RPMI7951 (cell line): ENCODE results near the gene COP1. TPM values are rescaled to one million over a fixed set of nuclear protein-coding genes. Genes with fewer than 3 reads are reported as not detected.
"Not testable (repeated sequence)": the region's sequence is repeated elsewhere in the genome, so short reads cannot be mapped to it uniquely, and the experiment has no call there.

ENCODE experiments used
- DNase-seq: peaks from one replicate; pipeline ENCODE4 v3.0.0-alpha.2; 2012; ENCODE audit warnings: low read depth
- total RNA-seq: library from RNA; depleted of rRNA; stranded (reverse); fragments of >200 nt; shearing (Covaris generic); gene quantifications from 2 replicates; pipeline ENCODE4 v1.2.3, GENCODE V29; 2014; rRNA removed

Gene COP1
- total RNA-seq = 26.7 and 32.2 TPM in 2 replicates

DNA sequence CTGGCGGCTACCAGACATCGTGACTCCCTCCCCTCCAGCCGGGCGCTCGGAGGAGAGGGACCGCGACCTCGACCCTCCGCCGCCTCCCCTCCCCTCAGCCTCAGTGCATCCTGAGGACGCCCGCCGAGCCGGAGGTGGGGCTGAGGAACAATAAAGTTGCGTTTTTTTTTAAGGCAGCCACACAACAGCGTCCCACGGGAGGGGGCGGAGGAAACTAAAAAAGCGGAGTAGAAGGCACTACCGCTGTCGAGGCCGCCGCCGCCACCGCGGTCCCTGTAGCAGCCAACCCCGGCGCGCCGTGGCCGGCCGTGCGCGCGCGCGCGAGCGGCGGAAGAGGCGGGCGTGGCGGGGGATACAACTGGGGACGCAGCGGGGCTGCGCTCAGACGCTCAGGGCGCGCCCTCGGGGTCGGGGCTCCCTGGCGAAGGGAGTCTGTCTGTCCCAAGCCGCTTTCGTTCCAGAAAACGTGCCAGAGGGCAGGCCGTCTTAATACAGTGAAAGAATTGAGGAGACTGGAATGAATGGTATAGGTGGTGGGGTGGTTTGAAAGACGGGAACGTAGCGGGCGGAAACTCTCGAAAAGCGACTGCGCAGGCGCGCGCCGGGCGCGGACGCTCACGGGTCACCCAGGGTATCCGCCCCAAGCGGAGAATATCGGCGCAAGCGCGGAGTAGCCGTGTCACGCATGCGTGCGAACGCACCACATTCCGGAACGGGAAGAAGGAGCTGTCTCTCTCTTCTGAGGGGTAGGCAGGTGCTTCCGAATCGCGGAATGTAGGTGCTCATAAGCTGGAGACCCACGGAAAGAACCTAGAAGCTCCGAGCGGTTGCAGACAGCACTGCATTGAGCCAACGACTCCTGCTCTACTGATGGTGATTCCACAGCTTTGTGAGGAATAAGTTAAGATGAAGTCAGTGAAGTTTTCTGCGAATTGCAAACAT lies at the start of gene COP1:
COP1 (minus strand) TSS at position 326 of the 942 bp plus-strand sequence; CDS start at position 18, 308 bp downstream.
- DNase-seq = peak; percentile 91

DNA sequence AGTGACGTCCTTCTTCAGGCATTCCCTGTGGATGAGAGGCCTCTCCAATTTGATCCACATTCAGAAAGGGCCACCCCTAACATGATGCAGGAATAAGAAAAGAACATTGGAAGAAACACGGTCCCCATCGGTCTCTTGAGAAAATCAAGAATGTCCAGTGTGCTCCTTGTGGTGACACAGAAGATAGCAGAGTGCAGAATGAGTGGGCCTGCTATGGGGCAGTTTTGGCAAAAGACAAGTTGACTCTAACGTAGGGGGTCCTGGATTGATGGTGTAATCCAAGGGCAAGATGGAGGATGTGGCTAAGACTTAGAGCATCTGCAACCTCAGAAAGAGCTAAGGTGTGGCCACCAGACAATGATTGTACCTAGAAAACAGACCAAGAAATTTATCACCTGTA lies 45.1 kb upstream of the COP1 start:
- no peak for DNase-seq

DNA sequence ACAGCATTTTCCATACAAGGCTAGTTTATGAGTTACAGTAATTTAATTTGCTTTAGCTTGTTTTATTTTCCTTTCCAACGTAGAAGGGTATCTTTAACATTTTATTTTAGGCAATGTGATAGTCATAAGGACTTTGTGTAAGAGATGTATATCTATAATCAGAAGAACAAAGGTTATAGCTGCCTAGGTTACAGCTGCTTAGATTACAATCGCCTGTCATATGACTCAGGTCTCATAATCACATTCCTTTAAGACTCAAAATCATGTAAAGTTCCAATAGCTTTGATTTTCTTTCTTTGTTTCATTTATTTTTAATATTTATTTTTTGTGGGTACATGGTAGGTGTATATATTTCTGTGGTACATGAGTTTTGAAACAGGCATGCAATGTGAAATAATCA lies 37.8 kb upstream of the COP1 start:
- no peak for DNase-seq

DNA sequence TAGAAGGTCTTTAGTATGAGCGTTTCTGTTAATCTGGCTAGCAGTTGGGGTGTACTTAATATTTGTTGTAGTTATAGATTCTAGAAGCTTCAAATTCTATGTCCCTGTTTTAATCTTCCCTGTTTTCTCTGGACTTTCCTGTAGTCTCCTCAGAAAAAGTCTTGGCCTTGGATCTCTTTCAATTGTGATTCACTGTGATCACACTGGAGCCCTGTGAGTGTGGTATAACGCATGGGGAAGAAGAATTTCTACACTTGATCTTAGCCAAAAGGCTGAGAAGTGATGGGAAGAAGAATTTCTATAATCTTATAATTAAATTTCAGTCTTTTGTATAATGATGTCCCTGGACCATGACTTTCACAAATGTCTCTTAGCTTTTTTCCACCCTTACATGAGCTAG lies 36.7 kb upstream of the COP1 start:
- no peak for DNase-seq

GRCh38 chr1:176241385-176242015 lies 34.4 kb upstream of the COP1 start:
- peak; percentile 56 for DNase-seq

- DNase-seq = not testable (repeated sequence)
Observed at GRCh38 chr1:176233657-176234056, 26.6 kb upstream of the COP1 start.

DNA sequence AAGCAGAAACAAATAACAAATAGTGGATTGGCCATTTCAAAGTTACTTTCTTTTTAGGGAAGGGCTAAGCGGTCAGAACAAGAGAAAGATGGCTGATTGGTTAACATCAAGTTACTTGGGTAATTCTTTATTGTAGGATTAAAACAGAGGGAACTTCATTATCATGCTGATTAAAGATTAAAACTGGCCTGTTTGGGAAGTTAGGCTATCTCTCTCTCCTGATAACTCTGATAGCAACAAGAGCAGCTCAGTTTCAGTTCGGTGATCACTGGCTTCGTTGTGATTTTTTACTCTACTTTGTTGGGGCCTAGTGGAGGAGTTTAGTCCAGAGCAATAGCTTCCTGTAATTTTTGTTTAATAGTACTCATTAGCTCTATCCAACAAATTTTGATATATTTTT lies 20.5 kb upstream of the COP1 start:
- DNase-seq = no peak

DNA sequence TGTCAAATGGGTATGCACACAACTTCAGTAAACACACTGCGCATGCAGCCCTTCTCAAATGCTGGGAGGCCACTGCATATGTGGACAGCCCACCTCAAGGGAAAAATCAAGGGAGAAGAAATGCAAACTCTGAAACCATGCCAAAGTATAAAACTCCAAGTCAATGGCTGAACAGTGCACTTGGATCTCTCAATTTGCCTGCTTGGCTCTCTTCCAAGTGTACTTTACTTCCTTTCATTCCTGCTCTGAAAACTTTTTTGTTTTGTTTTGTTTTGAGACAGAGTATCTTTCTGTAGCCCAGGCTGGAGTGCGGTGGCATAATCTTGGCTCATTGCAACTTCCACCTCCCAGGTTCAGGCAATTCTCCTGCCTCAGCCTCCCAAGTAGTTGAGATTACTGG lies 18.8 kb upstream of the COP1 start:
- DNase-seq = no peak

- DNase-seq = no peak
Observed at GRCh38 chr1:176225479-176225875, 18.4 kb upstream of the COP1 start.

DNA sequence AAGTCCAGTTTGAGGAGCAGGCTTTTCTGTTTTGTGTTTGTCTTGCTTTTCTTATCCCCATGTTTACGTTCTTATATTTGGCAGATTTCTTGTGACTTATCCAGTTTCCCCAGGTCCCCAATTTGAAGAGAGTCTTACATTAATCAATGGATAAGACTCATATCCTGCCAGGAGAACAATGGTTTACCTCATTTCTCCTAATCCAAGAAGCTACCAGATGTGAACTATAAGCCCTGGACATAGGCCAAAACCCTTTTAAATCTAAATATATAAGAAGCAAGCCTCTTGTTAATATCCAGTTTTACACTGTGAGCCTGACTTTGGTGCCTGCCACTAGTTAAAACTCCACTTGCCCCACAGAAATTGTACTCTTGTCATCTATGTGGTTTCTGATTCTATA lies 15.1 kb upstream of the COP1 start:
- no peak for DNase-seq

GRCh38 chr1:176220100-176220689 lies 13.1 kb upstream of the COP1 start:
- no peak for DNase-seq

- no peak for DNase-seq
Observed at GRCh38 chr1:176217461-176218099, 10.5 kb upstream of the COP1 start.

GRCh38 chr1:176216031-176216430 lies 8.9 kb upstream of the COP1 start:
- no peak for DNase-seq

GRCh38 chr1:176211396-176212165 lies 4.5 kb upstream of the COP1 start:
- DNase-seq = no peak

DNA sequence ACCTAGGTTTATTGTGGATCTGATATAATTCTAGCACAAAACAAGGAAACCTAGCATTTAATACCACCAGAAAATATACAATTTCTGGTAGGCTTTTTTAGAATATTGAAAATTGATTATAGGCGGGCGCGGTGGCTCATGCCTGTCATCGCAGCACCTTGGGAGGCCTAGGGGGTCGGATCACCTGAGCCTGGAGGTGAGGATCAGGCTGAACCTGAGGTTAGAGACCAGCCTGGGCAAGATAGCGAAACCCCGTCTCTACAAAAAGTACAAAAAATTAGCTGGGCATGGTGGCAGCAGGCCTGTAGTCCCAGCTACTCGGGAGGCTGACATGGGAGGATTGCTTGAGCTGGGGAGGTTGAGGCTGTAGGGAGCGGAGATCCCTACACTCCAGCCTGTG lies 948 bp upstream of the COP1 start:
- DNase-seq = no peak

DNA sequence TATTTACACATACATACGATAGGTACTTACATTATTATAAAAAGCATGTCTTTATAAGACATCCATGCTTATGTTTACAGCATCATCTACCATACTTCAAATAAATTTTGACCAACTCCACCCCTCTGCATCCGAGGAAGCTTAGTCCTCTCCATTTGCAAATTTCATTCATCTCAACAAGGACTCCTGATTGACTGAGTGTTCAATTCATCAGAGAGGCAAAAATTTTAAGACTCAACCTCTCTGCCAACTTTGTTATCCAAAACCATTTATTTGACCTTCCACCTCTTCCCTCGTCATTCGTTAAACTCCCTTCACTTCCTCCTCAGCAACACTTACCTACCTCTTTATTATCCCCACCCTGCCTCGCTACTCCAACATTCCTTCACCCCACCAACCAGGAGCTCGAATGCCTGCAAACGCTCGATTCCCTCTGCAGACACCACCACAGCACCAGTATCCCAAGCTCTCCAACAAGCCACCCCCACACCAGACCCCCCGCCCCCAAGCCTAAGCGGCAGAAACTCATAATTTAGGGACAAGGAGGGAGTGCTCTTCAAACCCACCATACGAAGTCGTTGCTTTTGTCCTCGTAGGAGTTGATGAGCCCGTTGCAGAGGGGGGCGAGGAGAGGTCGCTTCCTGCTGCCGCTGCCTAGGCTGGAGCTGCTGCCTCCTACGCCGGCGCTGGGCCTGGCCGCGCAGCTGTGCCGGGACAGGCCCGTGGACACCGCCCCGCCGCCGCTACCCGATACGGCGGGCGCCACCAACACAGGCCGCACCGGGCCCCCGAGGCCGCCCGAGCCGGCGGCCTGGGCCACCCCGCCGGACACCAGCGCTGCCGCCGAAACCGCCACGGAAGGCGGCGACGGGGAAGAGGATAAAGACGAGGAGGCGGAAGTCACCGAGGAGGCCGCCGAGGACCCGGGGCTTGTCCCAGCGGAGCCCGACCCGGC lies 803 bp downstream of the COP1 start:
- DNase-seq = peak; percentile 49

DNA sequence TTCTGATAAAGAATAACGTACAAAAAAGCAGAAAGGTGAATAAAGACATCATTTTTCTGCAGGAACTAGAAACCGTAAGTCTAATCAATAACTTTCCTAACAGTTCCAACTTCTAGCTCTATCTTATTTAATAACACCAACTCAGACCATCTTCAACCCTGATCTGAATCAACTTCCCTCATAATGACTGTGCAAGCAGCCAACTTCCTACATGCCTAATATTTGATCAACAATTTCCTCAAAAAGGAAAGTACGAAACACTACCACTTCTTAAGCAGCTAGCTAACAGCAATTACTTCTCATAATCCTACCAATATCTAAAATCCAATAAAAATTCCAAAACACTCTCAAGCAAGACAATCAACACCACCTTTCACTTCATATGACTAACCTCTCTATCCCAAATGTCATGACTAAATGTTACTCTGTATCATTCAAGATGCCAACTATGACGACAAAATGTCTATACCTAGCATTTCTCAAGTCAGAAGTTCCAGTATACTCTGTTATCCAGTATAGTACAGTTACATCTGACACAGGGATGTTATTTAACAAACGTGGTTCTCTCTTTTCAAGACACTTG lies 1.7 kb downstream of the COP1 start:
- DNase-seq = no peak

DNA sequence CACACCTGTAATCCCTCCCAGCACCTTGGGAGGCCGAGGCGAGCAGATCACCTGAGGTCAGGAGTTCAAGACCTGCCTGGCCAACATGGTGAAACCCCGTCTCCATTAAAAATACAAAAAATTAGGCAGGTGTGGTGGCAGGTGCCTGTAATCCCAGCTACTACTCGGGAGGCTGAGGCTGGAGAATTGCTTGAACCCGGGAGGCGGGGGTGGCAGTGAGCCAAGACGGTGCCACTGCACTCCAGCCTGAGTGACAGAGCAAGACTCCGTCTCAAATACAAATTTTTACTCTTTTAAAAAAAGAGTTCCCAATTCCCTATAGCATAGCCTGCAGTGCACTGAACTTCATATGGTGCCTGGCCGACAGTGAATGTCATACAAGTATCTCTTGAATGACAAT lies 2.4 kb downstream of the COP1 start:
- not testable (repeated sequence) for DNase-seq

DNA sequence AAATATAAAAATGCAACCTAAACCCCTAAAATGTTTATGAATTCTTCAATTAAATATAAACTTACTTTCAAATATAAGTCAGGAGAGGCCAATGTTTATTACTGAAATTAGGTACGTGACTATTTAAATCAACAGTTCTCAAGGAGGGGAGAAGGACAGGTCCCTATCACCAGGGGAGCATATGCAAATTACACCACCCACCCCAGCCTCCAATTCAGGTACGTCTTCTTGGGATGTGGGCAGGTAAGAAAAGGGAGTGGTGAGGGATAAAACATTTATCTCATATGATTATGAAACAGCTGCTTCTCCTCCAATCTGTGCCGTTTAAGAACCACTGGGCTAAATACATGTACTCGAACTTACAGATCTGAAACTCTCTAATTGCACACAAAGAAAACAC lies 3.4 kb downstream of the COP1 start:
- no peak for DNase-seq

DNA sequence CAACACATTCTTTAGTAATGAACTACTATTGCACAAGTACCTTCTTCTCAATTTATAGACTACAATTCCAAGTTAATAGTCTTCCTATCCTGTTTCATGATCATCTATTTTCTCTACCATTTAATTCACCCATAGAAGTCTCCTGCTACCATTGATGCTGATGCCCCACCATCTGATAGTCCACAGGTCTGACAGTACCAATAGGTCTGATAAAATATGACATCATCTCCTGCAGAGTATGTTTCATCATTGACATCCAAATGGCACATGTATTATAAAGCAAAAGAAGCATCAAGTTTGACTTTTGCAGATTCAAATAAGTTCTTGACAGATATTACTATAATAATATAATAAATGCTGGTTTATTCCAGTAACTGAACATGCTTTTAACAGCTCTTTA lies 5.5 kb downstream of the COP1 start:
- DNase-seq = no peak
